Stimulated activated CD4-positive, alpha-beta T cell treated with anti-CD3 and anti-CD28 coated beads, Interleukin-4, amount 100 ng/mL, for 1 hour (primary cell): ENCODE measurements around the gene SLC22A4.
A peak's percentile ranks its signal among the peaks of the same experiment; 100 is the strongest.

Experiments
- DNase-seq: peaks from one replicate; pipeline ENCODE4 v3.0.0-alpha.2; 2020

SLC22A4 gene

GRCh38 chr5:132380741-132381140, 86.5 kb downstream of the SLC22A4 start:
- no peak for DNase-seq

- DNase-seq, result no peak
These were observed 87.4 kb downstream of the SLC22A4 start for GRCh38 chr5:132381614-132382013.

GRCh38 chr5:132383261-132383660, 89.1 kb downstream of the SLC22A4 start:
- no peak for DNase-seq

DNA sequence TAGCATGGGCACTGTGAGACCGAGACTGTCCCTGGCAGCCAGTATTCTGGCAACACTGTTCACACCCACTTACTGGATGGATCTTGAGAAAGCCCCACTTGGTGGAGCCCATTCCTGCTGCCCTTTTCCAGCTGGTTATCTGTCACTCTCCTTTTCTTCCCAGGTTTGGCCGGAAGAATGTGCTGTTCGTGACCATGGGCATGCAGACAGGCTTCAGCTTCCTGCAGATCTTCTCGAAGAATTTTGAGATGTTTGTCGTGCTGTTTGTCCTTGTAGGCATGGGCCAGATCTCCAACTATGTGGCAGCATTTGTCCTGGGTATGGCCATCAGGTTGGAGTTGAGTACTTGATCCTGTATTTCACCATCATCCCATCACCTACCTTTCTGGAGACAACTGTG, 89.8 kb downstream of the SLC22A4 start:
- no peak for DNase-seq

DNA sequence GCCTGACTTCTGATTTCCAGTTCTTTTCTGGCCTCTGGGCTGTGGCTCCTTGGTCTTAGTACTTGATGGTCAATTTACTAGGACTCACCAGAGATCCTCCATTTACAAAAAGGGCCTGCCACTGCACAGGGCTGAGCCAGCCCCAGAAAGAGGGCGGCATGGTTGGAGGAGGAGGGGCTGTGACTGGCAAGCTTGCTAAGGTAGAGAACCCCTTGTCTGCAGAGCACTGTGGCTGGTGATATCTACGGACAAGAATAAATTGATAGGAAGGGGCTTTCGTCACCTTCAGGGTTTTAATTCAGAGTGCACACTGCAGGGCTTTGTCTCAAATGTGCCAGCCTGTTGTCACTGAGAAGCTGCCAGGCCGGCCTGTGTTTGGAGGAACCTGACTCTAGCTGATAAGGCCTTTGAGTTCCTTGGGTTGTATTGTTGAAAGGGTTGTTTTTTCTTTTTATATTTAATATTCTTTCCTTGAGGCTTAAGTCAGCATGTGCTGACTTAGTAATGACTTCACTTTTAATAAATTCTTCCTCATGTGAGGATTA, 90.4 kb downstream of the SLC22A4 start:
- no peak for DNase-seq

DNA sequence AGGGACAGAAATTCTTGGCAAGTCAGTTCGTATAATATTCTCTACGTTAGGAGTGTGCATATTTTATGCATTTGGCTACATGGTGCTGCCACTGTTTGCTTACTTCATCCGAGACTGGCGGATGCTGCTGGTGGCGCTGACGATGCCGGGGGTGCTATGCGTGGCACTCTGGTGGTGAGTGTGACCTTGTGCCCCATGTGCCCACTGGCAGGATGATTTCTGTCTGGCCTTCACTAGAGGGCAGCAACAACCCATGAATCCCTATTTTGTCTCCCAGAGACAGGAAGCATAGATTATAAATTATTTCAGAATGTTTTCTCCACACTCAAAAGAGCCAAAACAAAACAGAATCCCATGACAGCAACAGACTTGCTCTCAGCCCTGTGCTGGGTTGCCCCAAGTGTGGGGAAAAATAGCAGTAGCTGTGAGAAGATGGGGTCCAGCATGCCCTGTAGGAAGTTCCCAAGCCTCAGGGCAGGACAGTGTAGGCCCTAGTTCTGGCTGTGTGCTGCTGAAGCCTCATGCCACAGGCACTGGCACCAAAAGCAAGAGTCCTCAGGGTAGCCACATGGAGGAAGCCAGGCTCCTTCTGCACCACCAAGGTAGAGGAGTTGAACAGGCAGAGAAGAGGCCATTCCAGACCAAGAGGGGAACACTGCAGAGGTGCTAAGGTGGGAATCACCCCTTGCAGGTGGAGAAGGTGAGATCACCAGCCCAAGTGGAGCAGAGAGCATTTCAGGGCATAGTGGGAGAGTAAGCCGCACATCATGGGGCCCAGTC, 91.3 kb downstream of the SLC22A4 start:
- DNase-seq, result peak; percentile 49

DNA sequence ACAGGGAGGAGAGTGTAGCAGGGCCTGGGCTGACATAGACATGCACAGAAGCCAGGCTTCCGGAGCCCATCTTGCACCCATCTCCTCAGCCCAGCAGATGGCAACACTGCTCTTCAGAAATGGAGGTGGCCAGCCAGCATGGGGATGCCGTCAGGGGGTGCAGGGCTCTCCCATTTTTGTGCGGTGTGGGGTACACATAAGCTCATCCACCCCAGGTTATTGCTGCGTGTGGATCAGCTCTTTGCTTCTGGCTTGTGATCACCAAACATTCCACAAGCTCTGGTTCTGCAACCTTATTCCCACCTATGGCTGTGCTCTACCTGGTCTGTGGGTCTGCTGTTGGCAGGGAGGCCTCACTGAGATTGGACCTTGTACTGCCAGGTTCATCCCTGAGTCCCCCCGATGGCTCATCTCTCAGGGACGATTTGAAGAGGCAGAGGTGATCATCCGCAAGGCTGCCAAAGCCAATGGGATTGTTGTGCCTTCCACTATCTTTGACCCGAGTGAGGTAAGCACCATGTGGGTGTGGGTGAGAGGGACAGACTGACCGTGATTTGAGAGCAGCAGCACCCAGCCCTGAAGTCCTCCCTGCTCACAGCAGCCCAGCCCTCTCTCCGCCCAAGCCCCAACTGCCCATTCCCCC, 92.6 kb downstream of the SLC22A4 start:
- DNase-seq, result peak; percentile 72

- DNase-seq, result no peak
These were observed 93.5 kb downstream of the SLC22A4 start for GRCh38 chr5:132387640-132388117.

GRCh38 chr5:132388244-132389050, 94.3 kb downstream of the SLC22A4 start:
- no peak for DNase-seq

- no peak for DNase-seq
These were observed 94.8 kb downstream of the SLC22A4 start for GRCh38 chr5:132389051-132389331.

GRCh38 chr5:132389585-132390286, 95.5 kb downstream of the SLC22A4 start:
- DNase-seq, result peak; percentile 29

DNA sequence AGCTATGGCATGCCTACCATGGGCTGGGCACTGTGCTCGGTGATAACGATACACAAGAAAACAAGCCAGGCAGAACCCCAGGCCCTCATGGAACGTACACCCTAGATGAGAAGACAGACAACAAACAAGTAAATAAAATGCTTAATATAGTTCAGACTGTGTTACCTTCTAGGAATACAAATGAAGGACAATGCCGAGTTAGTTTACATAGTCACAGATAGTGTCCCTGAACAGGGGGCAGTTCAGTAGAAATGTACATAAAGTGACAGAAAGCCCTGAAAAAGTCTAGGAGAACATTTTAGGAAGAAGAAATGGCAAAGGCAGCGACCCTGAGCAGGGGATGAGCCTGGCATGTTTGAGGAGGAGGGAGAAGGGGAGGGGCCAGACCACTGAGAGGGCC, 97.1 kb downstream of the SLC22A4 start:
- DNase-seq, result no peak

DNA sequence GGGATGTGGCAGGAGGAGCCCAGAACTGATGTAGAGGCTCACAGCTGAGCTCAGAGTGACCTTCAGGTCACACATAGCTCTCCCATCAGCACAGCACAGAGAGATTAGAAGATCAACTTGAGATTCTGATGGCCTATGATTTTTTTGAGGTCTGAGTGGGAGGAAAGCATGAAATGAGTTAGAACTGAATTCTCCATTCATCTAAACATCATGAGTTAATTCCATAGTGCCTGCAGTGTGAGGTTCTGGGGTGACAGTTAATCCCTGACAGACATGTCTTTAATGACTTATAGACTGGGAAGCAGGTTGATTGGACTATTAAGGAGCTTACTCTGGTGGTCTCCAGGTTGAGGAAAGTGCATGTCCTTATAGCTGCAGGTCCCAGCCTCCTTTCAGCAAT, 97.7 kb downstream of the SLC22A4 start:
- no peak for DNase-seq

- no peak for DNase-seq
These were observed 98.2 kb downstream of the SLC22A4 start for GRCh38 chr5:132392411-132392810.

DNA sequence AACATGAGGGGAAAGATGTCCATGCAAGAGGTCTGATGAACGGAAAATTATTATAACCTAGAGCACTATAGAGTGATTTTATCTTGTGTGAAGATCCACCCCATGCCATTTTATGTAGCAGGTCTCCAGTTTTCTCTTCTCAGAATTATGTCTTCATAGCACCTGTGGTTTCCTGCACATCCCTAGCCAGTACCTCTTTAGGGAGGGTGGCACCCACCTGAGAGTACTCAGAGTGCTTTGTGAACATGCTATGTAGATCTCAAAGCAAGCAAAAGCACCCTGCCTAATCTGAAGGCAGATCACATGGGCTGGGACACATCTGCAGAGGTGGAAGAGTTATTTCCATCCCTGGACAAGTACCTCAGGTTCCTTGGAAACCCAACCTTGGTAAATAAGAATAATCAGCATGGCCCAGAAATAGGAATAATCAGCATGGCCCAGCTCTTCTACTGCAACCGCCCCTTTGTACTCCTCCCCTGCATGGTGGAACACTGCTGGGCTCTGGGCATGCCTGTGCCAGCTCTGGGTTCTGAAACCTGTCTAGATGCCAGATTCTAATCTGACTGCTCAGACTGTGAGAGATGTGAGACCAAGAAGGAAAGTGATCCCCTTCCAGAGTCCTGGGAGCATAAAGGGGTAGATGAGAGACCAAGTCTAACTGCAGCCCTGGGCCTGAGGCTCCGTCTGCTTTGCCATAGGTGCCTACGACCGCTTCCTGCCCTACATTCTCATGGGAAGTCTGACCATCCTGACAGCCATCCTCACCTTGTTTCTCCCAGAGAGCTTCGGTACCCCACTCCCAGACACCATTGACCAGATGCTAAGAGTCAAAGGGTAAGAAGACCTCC, 99.0 kb downstream of the SLC22A4 start:
- no peak for DNase-seq
